K562 (cell line): ENCODE results near the gene SPINT2. TPM values are rescaled to one million over a fixed set of nuclear protein-coding genes. Genes with fewer than 3 reads are reported as not detected.
A peak's percentile ranks its signal among the peaks of the same experiment; 100 is the strongest.
"Not testable (repeated sequence)": the region's sequence is repeated elsewhere in the genome, so short reads cannot be mapped to it uniquely, and the experiment has no call there.

Source experiments
- ATAC-seq: fragments of 200-7000 bp; cut with Tn5 transposase; 3 replicates; pipeline ENCODE4 v1.9.1; 2020; ENCODE audit warnings: moderate library complexity
- BruUV-seq: library from RNA; stranded (reverse); fragments of 400-500 nt; replicated peaks from 2 replicates; lab custom pipeline; 2021; lab: Mats Ljungman, UMichigan
- CTCF ChIA-PET: fragments of 300-600 bp; formaldehyde crosslinking; extraction: SDS; loops from one replicate; lab custom pipeline; 2021; ENCODE audit warnings: low intra/inter-chr PET ratio; lab: Yijun Ruan, JAX
- POLR2A ChIA-PET: fragments of 300-600, 350-650 bp; sonication (Branson Sonifier 250); formaldehyde crosslinking; extraction: SDS; loops from one replicate; lab custom pipeline; 2021; ENCODE audit warnings: antibody characterized with exemption, inconsistent platforms; lab: Yijun Ruan, JAX
- DNase-seq, 4 experiments: peaks; one replicate each; pipeline versions ENCODE4 v3.0.0 to v3.0.0-alpha.2; 2011 to 2018; ENCODE audit warnings: low spot score in 3 of 4, mixed read lengths in 3 of 4; ENCODE audit errors: extremely low read depth in 1 of 4
- FAIRE-seq: peaks from 2 replicates; lab custom pipeline; 2011; peaks lifted over from hg19 to GRCh38; lab: Jason Lieb, UNC
- H2AFZ ChIP-seq: 2 replicates; pipeline ENCODE4 v1.6.0; 2011; ENCODE audit warnings: low read depth, low read length, control low read depth, inconsistent platforms
- H3K27ac ChIP-seq: fragments of 200-600 bp; 3 replicates; pipeline ENCODE4 v1.8.0; 2011; ENCODE audit warnings: low read depth, mild to moderate bottlenecking, control low read depth, inconsistent platforms, low read length, moderate library complexity, mixed read lengths; ENCODE audit errors: extremely low read depth
- H3K27me3 ChIP-seq, 2 experiments: fragments of 300-600 bp in 1 of 2; 2 replicates in 1 of 2; 3 replicates in 1 of 2; pipeline versions ENCODE4 v1.6.0 to v1.8.0; 2011; ENCODE audit warnings: inconsistent platforms in 2 of 2, low read length in 2 of 2, mild to moderate bottlenecking in 1 of 2, mixed read lengths in 1 of 2, moderate library complexity in 1 of 2; ENCODE audit not compliant: control insufficient read depth in 2 of 2, insufficient read depth in 2 of 2
- H3K36me3 ChIP-seq: fragments of 300-600 bp; 3 replicates; pipeline ENCODE4 v1.8.0; 2011; ENCODE audit warnings: mild to moderate bottlenecking, low read length, inconsistent platforms; ENCODE audit not compliant: control insufficient read depth, insufficient read depth
- H3K4me1 ChIP-seq, 2 experiments: fragments of 200-600 bp in 1 of 2; replicated peaks in 1 of 2; 2 replicates in 1 of 2; 3 replicates in 1 of 2; pipeline versions ENCODE4 v1.5.1 to v1.8.0; 2011; ENCODE audit warnings: inconsistent platforms in 2 of 2, low read length in 2 of 2, mild to moderate bottlenecking in 1 of 2, mixed read lengths in 1 of 2, moderate library complexity in 1 of 2; ENCODE audit not compliant: control insufficient read depth in 2 of 2, insufficient read depth in 2 of 2
- H3K4me2 ChIP-seq: 2 replicates; pipeline ENCODE4 v1.6.1; 2011; ENCODE audit warnings: low read length, control low read depth, inconsistent platforms, mixed read lengths; ENCODE audit not compliant: insufficient read depth
- H3K4me3 ChIP-seq: fragments of 200-600 bp; sonication (generic), shearing (Covaris generic); 2 replicates; pipeline ENCODE4 v1.5.1; 2016; ENCODE audit warnings: control low read depth, inconsistent platforms
- H3K79me2 ChIP-seq: fragments of 200-600 bp; 3 replicates; pipeline ENCODE4 v1.8.0; 2011; ENCODE audit warnings: low read length, inconsistent platforms; ENCODE audit not compliant: control insufficient read depth, insufficient read depth
- H3K9ac ChIP-seq, 2 experiments: 2 replicates each; pipeline versions ENCODE4 v1.6.0 to v1.6.1; 2011; ENCODE audit warnings: low read depth in 2 of 2, low read length in 2 of 2, control low read depth in 1 of 2, inconsistent platforms in 1 of 2, mild to moderate bottlenecking in 1 of 2, mixed read lengths in 1 of 2; ENCODE audit not compliant: insufficient read depth in 1 of 2
- H3K9me1 ChIP-seq: one replicate; pipeline ENCODE4 v1.6.0; 2011; ENCODE audit warnings: inconsistent platforms, mild to moderate bottlenecking, low read length, moderate library complexity; ENCODE audit not compliant: control insufficient read depth, insufficient read depth
- H3K9me3 ChIP-seq: replicated peaks from 2 replicates; pipeline ENCODE4 v1.5.1; 2011; ENCODE audit warnings: low read depth, low read length, inconsistent platforms; ENCODE audit not compliant: control insufficient read depth, insufficient read depth
- H4K20me1 ChIP-seq: replicated peaks from 2 replicates; pipeline ENCODE4 v1.6.1; 2011; ENCODE audit warnings: low read length, inconsistent platforms, mixed read lengths; ENCODE audit not compliant: control insufficient read depth, insufficient read depth
- ARID1B ChIP-seq: fragments of 450-650 bp; IDR thresholded peaks from 2 replicates; pipeline ENCODE4 v1.6.1; 2016; ENCODE audit warnings: antibody characterized with exemption, mild to moderate bottlenecking, inconsistent platforms
- CBFA2T2 ChIP-seq: fragments of 450-650 bp; conservative IDR thresholded peaks from 2 replicates; pipeline ENCODE4 v1.6.1; 2017; ENCODE audit warnings: mild to moderate bottlenecking
- CBFA2T3 ChIP-seq: fragments of 450-650 bp; IDR thresholded peaks from 2 replicates; pipeline ENCODE4 v1.6.1; 2017
- CTBP1 ChIP-seq: fragments of 450-650 bp; IDR thresholded peaks from 2 replicates; pipeline ENCODE4 v1.6.1; 2016; ENCODE audit warnings: borderline replicate concordance
- DACH1 ChIP-seq: fragments of 450-650 bp; IDR thresholded peaks from 2 replicates; pipeline ENCODE4 v1.6.1; 2018; ENCODE audit not compliant: partially characterized antibody
- ESRRA ChIP-seq: fragments of 450-650 bp; IDR thresholded peaks from 2 replicates; pipeline ENCODE4 v1.6.1; 2014; ENCODE audit warnings: low read depth, mild to moderate bottlenecking, moderate library complexity, borderline replicate concordance
- KDM1A ChIP-seq, 2 experiments: fragments of 450-650 bp; IDR thresholded peaks; 2 replicates each; pipeline ENCODE4 v1.6.1; 2016; ENCODE audit warnings: mild to moderate bottlenecking in 2 of 2
- MEIS2 ChIP-seq: fragments of 450-650 bp; IDR thresholded peaks from 2 replicates; pipeline ENCODE4 v1.6.1; 2014; ENCODE audit warnings: mild to moderate bottlenecking; ENCODE audit not compliant: partially characterized antibody
- MTA2 ChIP-seq: fragments of 450-650 bp; IDR thresholded peaks from 2 replicates; pipeline ENCODE4 v1.6.1; 2016; ENCODE audit warnings: low read depth
- PBX2 ChIP-seq, 2 experiments: IDR thresholded peaks in 1 of 2; conservative IDR thresholded peaks in 1 of 2; 2 replicates each; pipeline ENCODE4 v1.6.1; 2016; ENCODE audit warnings: low read depth in 2 of 2, mild to moderate bottlenecking in 1 of 2, missing compliant biosample characterization in 1 of 2, missing genetic modification characterization in 1 of 2, moderate library complexity in 1 of 2
- SMAD4 ChIP-seq: fragments of 250-450 bp; sonication (Bioruptor Pico); conservative IDR thresholded peaks from 2 replicates; pipeline ENCODE4 v1.8.0; 2021; ENCODE audit warnings: inconsistent platforms, mild to moderate bottlenecking, moderate library complexity
- SOX6 ChIP-seq: fragments of 450-650 bp; IDR thresholded peaks from 2 replicates; pipeline ENCODE4 v1.6.1; 2014; ENCODE audit warnings: mild to moderate bottlenecking
- TAL1 ChIP-seq: fragments of 450-650 bp; IDR thresholded peaks from 2 replicates; pipeline ENCODE4 v1.6.1; 2016; ENCODE audit warnings: mild to moderate bottlenecking
- TCF3 ChIP-seq: sonication (generic); formaldehyde crosslinking; IDR thresholded peaks from 2 replicates; pipeline ENCODE4 v1.4.0; 2020; ENCODE audit warnings: mild to moderate bottlenecking, missing genetic modification reagents
- TEAD4 ChIP-seq, 2 experiments: sonication (generic) in 1 of 2; formaldehyde crosslinking in 1 of 2; IDR thresholded peaks; 2 replicates each; pipeline versions ENCODE4 v1.6.1 to v1.8.0; 2012 to 2022; ENCODE audit warnings: borderline replicate concordance in 1 of 2, inconsistent platforms in 1 of 2, low read length in 1 of 2, mild to moderate bottlenecking in 1 of 2, missing genetic modification reagents in 1 of 2
- WGBS: fragments of 100-300 bp; shearing (Covaris generic); methylation state at CpG from one replicate; pipeline ENCODE4 v1.1.6; 2016; ENCODE audit warnings: low coverage, mixed read lengths; ENCODE audit not compliant: insufficient coverage; ENCODE audit errors: missing lambda C conversion rate; 5-methylcytosine and 5-hydroxymethylcytosine counted together
- in situ Hi-C: fragments of 300-500 bp; cut with MboI; formaldehyde crosslinking; loops from 4 replicates; pipeline ENCODE4 v1.15.0; 2018; ENCODE audit warnings: inconsistent platforms, mixed read lengths
- intact Hi-C: fragments of 100-400 bp; cut with micrococcal nuclease; formaldehyde crosslinking; loops from 2 replicates; pipeline ENCODE4 v1.14.2; 2022
- polyA plus RNA-seq, 8 experiments: library from polyadenylated mRNA; depleted of rRNA in 4 of 8; stranded (reverse) in 5 of 8; unstranded in 3 of 8; fragments of >200 nt; fragmentation: Nextera tagmentation in 2 of 8; fragmentation: Illumina TruSeq in 1 of 8; extraction: Ambion mirVana in 2 of 8; extraction: Trizol in 1 of 8; gene quantifications; 2 replicates each; pipeline versions ENCODE4 v1.2.1 to v1.2.3, GENCODE V29; 2011 to 2014; ENCODE audit warnings: inconsistent platforms in 1 of 8, missing spikeins in 1 of 8
- total RNA-seq, 7 experiments: library from RNA; depleted of rRNA in 6 of 7; stranded (reverse); fragments of >200 nt in 6 of 7; fragmentation: Illumina TruSeq in 2 of 7; extraction: Trizol in 2 of 7; gene quantifications; 2 replicates each; pipeline versions ENCODE4 v1.2.1 to v1.2.3, GENCODE V29; 2011 to 2021; ENCODE audit warnings: low replicate concordance in 1 of 7
- TF ChIP-seq, protein P1 (sequence below): fragments of 450-650 bp; IDR thresholded peaks from 2 replicates; pipeline ENCODE4 v1.6.1; 2016

Gene SPINT2
- total and polyA plus RNA-seq, 9 of the 15 experiments (the other 6 are each of a cell fraction or from before 2014, with no cell fraction given), result 0.65 to 4.5 (median 3.4) TPM

DNA sequence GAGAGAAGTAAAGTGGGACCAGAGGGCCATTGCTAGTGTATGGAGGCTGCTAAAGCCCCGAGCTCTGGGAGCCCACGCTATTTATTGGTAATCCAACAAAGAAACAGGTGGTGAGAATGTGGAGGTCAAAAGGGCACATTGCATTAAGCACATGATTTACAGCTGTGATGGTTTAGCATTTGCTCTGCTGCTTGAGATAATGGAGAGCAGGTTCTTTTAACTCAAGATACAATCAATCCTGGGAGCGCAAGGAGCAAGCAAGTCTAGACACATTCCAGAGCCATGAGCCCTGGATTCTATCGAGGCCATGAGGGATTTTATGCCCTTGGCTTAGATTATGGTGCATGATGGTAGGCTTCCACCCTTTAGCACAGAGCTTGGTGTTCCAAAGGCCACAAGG, 74.6 kb downstream of the SPINT2 start:
- H3K9me1 ChIP-seq; ATAC-seq; H3K4me2 ChIP-seq; H3K9me3 ChIP-seq; CTCF ChIA-PET; H3K4me3 ChIP-seq; H3K79me2 ChIP-seq; H3K27me3 ChIP-seq; H3K27ac ChIP-seq; H4K20me1 ChIP-seq; H3K9ac ChIP-seq; H3K36me3 ChIP-seq; DNase-seq; H2AFZ ChIP-seq; FAIRE-seq; BruUV-seq; TF ChIP-seq PBX2 (CRISPR knock-in tag; IDR thresholded peaks at IDR 0.05; ENCODE audit: low read depth); TEAD4 (CRISPR knock-in tag; IDR thresholded peaks at IDR 0.05; ENCODE audit: borderline replicate concordance): not testable (repeated sequence)
- intact Hi-C loops, result loop anchor here (5.0 kb wide), 1 partner anchor 48 kb away; the partner anchor contains the start of genes GGN and SPRED3
- 7% methylated on average over 3 of the region's 4 CpGs for WGBS
- in situ Hi-C loops, result loop anchor here (25.0 kb wide), 1 partner anchor 427 kb away; the partner anchor contains the start of genes SIPA1L3 and WDR87
- TF ChIP-seq TAL1 (peak; percentile 57), ESRRA (peak; percentile 56; the same call in 1 of the 2 replicates), KDM1A (IDR thresholded peaks at IDR 0.05) (peak; percentile 56 to 64; a peak in 2 of 4 replicates), TCF3 (CRISPR knock-in tag) (peak; percentile 62), DACH1 (peak; percentile 15), CBFA2T2 (peak; percentile 55; the same call in 1 of the 2 replicates), CBFA2T3 (peak; percentile 76), CTBP1 (peak; percentile 34; the same call in 1 of the 2 replicates), SMAD4 (CRISPR knock-in tag) (peak; percentile 84), MEIS2 (peak; percentile 89), PBX2 (tag; conservative IDR thresholded peaks at IDR 0.05; ENCODE audit: low read depth) (peak; percentile 71), ARID1B (peak; percentile 51), TEAD4 (IDR thresholded peaks at IDR 0.05; ENCODE audit: low read length) (0 out of 2 replicates have a peak, but pooled peaks have one; percentile 34), SOX6 (0 out of 2 replicates have a peak, but pooled peaks have one; percentile 11), MTA2 (0 out of 2 replicates have a peak, but pooled peaks have one; percentile 14)
- TF ChIP-seq, protein P1, sequence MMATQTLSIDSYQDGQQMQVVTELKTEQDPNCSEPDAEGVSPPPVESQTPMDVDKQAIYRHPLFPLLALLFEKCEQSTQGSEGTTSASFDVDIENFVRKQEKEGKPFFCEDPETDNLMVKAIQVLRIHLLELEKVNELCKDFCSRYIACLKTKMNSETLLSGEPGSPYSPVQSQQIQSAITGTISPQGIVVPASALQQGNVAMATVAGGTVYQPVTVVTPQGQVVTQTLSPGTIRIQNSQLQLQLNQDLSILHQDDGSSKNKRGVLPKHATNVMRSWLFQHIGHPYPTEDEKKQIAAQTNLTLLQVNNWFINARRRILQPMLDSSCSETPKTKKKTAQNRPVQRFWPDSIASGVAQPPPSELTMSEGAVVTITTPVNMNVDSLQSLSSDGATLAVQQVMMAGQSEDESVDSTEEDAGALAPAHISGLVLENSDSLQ, result peak; percentile 66; the same call in 1 of the 2 replicates
- peaks cover 13 to 39% of the 10 kb centered on the region in 2 experiments; a peak in 4 of 5 replicates for H3K4me1 ChIP-seq
- POLR2A ChIA-PET, result interaction anchor here (0.8 kb wide), 1 partner anchor 476 kb away, joined by 3 read pairs; no protein-coding TSS in a partner anchor
